Small intestine (tissue), 16 donors: ENCODE data around the gene DDR1. TPM values are rescaled to one million over a fixed set of nuclear protein-coding genes. Genes with fewer than 3 reads are reported as not detected.

Experiments
- DNase-seq, 2 donors: peaks; one replicate each; pipeline versions ENCODE4 v3.0.0 to v3.0.0-alpha.2; 2013
- FAIRE-seq: peaks from 2 replicates; lab custom pipeline; 2012; peaks lifted over from hg19 to GRCh38; lab: Jason Lieb, UNC
- H3K27ac ChIP-seq, 3 donors: one replicate each; pipeline ENCODE4 v1.5.1; 2013; ENCODE audit warnings: low read length in 2 of 3, mild to moderate bottlenecking in 2 of 3, control low read depth in 1 of 3, inconsistent platforms in 1 of 3, low read depth in 1 of 3, moderate library complexity in 1 of 3
- H3K27me3 ChIP-seq, 3 donors: one replicate each; pipeline ENCODE4 v1.6.1; 2013; ENCODE audit warnings: low read length in 3 of 3, inconsistent platforms in 1 of 3; ENCODE audit not compliant: control insufficient read depth in 3 of 3, insufficient read depth in 3 of 3
- H3K36me3 ChIP-seq, 3 donors: one replicate each; pipeline ENCODE4 v1.6.1; 2013; ENCODE audit warnings: low read length in 3 of 3, inconsistent platforms in 1 of 3, low read depth in 1 of 3, mild to moderate bottlenecking in 1 of 3, moderate library complexity in 1 of 3; ENCODE audit not compliant: control insufficient read depth in 3 of 3, insufficient read depth in 2 of 3
- H3K4me1 ChIP-seq, 3 donors: one replicate each; pipeline ENCODE4 v1.6.1; 2013; ENCODE audit warnings: low read length in 2 of 3, inconsistent platforms in 1 of 3, low read depth in 1 of 3, mild to moderate bottlenecking in 1 of 3, moderate library complexity in 1 of 3; ENCODE audit not compliant: control insufficient read depth in 3 of 3, insufficient read depth in 2 of 3
- H3K4me3 ChIP-seq, 3 donors: one replicate each; pipeline ENCODE4 v1.5.1; 2013; ENCODE audit warnings: low read length in 3 of 3, control low read depth in 1 of 3, inconsistent platforms in 1 of 3, low read depth in 1 of 3, mild to moderate bottlenecking in 1 of 3, moderate library complexity in 1 of 3
- H3K9me3 ChIP-seq, 2 donors: one replicate each; pipeline ENCODE4 v1.6.1; 2013; ENCODE audit warnings: low read depth in 1 of 2, low read length in 1 of 2; ENCODE audit not compliant: control insufficient read depth in 2 of 2, insufficient read depth in 1 of 2
- WGBS, 3 donors: extraction: QIAGEN DNeasy Blood & Tissue Kit; methylation state at CpG; one replicate each; pipeline ENCODE4 v1.1.7; 2013; 5-methylcytosine and 5-hydroxymethylcytosine counted together
- long read RNA-seq, 10 donors: transcript quantifications; one replicate each; lab custom pipeline, GENCODE V29; 2026
- polyA plus RNA-seq, 4 donors: library from polyadenylated mRNA; stranded (reverse) in 3 of 4; unstranded in 1 of 4; fragments of 200-250 nt in 3 of 4; fragments of 120-200 nt in 1 of 4; gene quantifications; one replicate each; pipeline versions ENCODE4 v1.2.1 to v1.2.3, GENCODE V29; 2013
- donor health status: healthy with polysubstance abuse.
- donor health status: control.
- donor health status: control.
- donor health status: Bipolar disorder and iron deficiency.
- donor health status: healthy.

The DDR1 gene
- polyA plus RNA-seq = 100 to 1,000 TPM in 1 of 4 donors, 10 to 100 TPM in 3; 45.7 to 185 (median 66.5) TPM
- long read RNA-seq, donor 1, partial matches to known transcripts = 83 of 92 reads
- long read RNA-seq, donor 1, other reads (novel, unspliced or antisense) = 0 of 92 reads
- long read RNA-seq, donor 2, partial matches to known transcripts = 9 of 11 reads
- long read RNA-seq, donor 2, other reads (novel, unspliced or antisense) = 0 of 11 reads
- long read RNA-seq, donor 3, partial matches to known transcripts = 13 of 16 reads
- long read RNA-seq, donor 3, other reads (novel, unspliced or antisense) = 0 of 16 reads
- long read RNA-seq, donor 4 = 0 reads
- long read RNA-seq, donor 5, partial matches to known transcripts = 28 of 29 reads
- long read RNA-seq, donor 5, other reads (novel, unspliced or antisense) = 0 of 29 reads
- long read RNA-seq, donor 6, partial matches to known transcripts = 17 of 21 reads
- long read RNA-seq, donor 6, other reads (novel, unspliced or antisense) = 0 of 21 reads
- long read RNA-seq, donor 7, partial matches to known transcripts = 5 of 6 reads
- long read RNA-seq, donor 7, other reads (novel, unspliced or antisense) = 0 of 6 reads
- long read RNA-seq, donor 8 = 0 reads
- long read RNA-seq, donor 9, partial matches to known transcripts = 0 of 1 reads
- long read RNA-seq, donor 9, other reads (novel, unspliced or antisense) = 0 of 1 reads
- long read RNA-seq, donor 10, partial matches to known transcripts = 16 of 19 reads
- long read RNA-seq, donor 10, other reads (novel, unspliced or antisense) = 0 of 19 reads

GRCh38 chr6:30883685-30884520, at the start of gene DDR1:
Gene DDR1, plus strand, starts transcription at chr6:30884519. Its CDS starts 4,211 bp downstream, at chr6:30888730.
- Histone ChIP-seq H3K27me3 (no peaks in the 10 kb centered on the region), H3K9me3 (no peaks in the 10 kb centered on the region), H3K4me1 (peaks cover 0 to 39% (median 3%) of the 10 kb centered on the region in 3 donors), H3K27ac (peak within 1 kb of the TSS; percentile 91 to 94 (median 92)), H3K4me3 (peak within 1 kb of the TSS; percentile 61 to 88 (median 75)), H3K36me3 (peaks cover 0 to 13% (median 2%) of the 10 kb centered on the region in 3 donors)
- DNase-seq (peak; percentile 75 to 88), FAIRE-seq (no peak)
- 1 to 26% (median 9%) methylated on average over 12 to 62 of the region's 62 CpGs for WGBS, 3 donors

- peaks cover 0 to 3% (median 0%) of the 10 kb centered on the region in 3 donors for H3K4me1 ChIP-seq
- no peak overlapping the region for H3K4me3 ChIP-seq
- H3K27me3 ChIP-seq = no peaks in the 10 kb centered on the region
- FAIRE-seq = no peak
- WGBS, 3 donors = 78 to 87% (median 80%) methylated on average over 4 of the region's 4 CpGs
- no peaks in the 10 kb centered on the region for H3K9me3 ChIP-seq
- DNase-seq = no peak
- H3K27ac ChIP-seq = no peak overlapping the region
- H3K36me3 ChIP-seq = no peaks in the 10 kb centered on the region
Measured at GRCh38 chr6:30834646-30835045, 49.7 kb upstream of the DDR1 start.

GRCh38 chr6:30835576-30835975, 48.7 kb upstream of the DDR1 start:
- no peaks in the 10 kb centered on the region for H3K9me3 ChIP-seq
- DNase-seq (no peak), FAIRE-seq (no peak)
- 85 to 91% (median 85%) methylated on average over 3 of the region's 3 CpGs for WGBS, 3 donors
- peaks cover 0 to 12% (median 0%) of the 10 kb centered on the region in 3 donors for H3K4me1 ChIP-seq
- H3K36me3 ChIP-seq = no peaks in the 10 kb centered on the region
- no peak overlapping the region for H3K27ac ChIP-seq
- H3K4me3 ChIP-seq = no peak overlapping the region
- H3K27me3 ChIP-seq = no peaks in the 10 kb centered on the region

- no peak overlapping the region for H3K27ac ChIP-seq
- peaks cover 0 to 14% (median 0%) of the 10 kb centered on the region in 3 donors for H3K4me1 ChIP-seq
- no peaks in the 10 kb centered on the region for H3K27me3 ChIP-seq
- FAIRE-seq (no peak), DNase-seq (no peak)
- WGBS, 3 donors = 55 to 96% (median 92%) methylated on average over 1 of the region's 1 CpG
- H3K36me3 ChIP-seq = no peaks in the 10 kb centered on the region
- no peak overlapping the region for H3K4me3 ChIP-seq
- no peaks in the 10 kb centered on the region for H3K9me3 ChIP-seq
Measured at GRCh38 chr6:30836431-30836866, 47.9 kb upstream of the DDR1 start.

GRCh38 chr6:30836957-30837356, 47.4 kb upstream of the DDR1 start:
- Histone ChIP-seq H3K4me1 (peaks cover 0 to 14% (median 0%) of the 10 kb centered on the region in 3 donors), H3K4me3 (no peak overlapping the region), H3K27ac (no peak overlapping the region), H3K36me3 (no peaks in the 10 kb centered on the region), H3K27me3 (no peaks in the 10 kb centered on the region), H3K9me3 (no peaks in the 10 kb centered on the region)
- 70 to 78% (median 77%) methylated on average over 3 of the region's 3 CpGs for WGBS, 3 donors
- DNase-seq = no peak
- FAIRE-seq = no peak

GRCh38 chr6:30837432-30837831, 46.9 kb upstream of the DDR1 start:
- Histone ChIP-seq H3K4me1 (peaks cover 0 to 14% (median 0%) of the 10 kb centered on the region in 3 donors), H3K27ac (no peak overlapping the region), H3K4me3 (no peak overlapping the region), H3K9me3 (no peaks in the 10 kb centered on the region), H3K36me3 (no peaks in the 10 kb centered on the region), H3K27me3 (no peaks in the 10 kb centered on the region)
- 82 to 88% (median 83%) methylated on average over 6 of the region's 6 CpGs for WGBS, 3 donors
- DNase-seq = no peak
- FAIRE-seq = no peak

- 44 to 86% (median 46%) methylated on average over 1 of the region's 1 CpG for WGBS, 3 donors
Measured at GRCh38 chr6:30837870-30838269, 46.4 kb upstream of the DDR1 start.

More at GRCh38 chr6:30837870-30838269, 46.4 kb upstream of the DDR1 start:
- Histone ChIP-seq H3K4me3 (no peak overlapping the region), H3K27me3 (no peaks in the 10 kb centered on the region), H3K27ac (no peak overlapping the region), H3K36me3 (no peaks in the 10 kb centered on the region), H3K9me3 (no peaks in the 10 kb centered on the region), H3K4me1 (peaks cover 0 to 14% (median 0%) of the 10 kb centered on the region in 3 donors)
- FAIRE-seq (no peak), DNase-seq (peak in 1 of 2 donors; percentile 27)
